ENCODE results near the gene NCR3LG1. TPM values are rescaled to one million over a fixed set of nuclear protein-coding genes. Genes with fewer than 3 reads are reported as not detected.

NCR3LG1 gene
- total RNA-seq, 1 donor from 2014 or later = 0.51 TPM

- Mint-ChIP-seq H3K36me3 (ENCODE audit: unreplicated experiment) (peaks cover 3% of the 10 kb centered on the region), H3K9me3 (ENCODE audit: unreplicated experiment) (peaks cover 4% of the 10 kb centered on the region), H3K27ac (ENCODE audit: unreplicated experiment) (no peak overlapping the region), H3K4me1 (ENCODE audit: low read depth, unreplicated experiment) (peaks cover 7% of the 10 kb centered on the region), H3K27me3 (ENCODE audit: unreplicated experiment) (peaks cover 13% of the 10 kb centered on the region), H3K4me3 (ENCODE audit: unreplicated experiment) (no peak overlapping the region)
- TF ChIP-seq CTCF (IDR thresholded peaks at IDR 0.05; ENCODE audit: partially characterized antibody, unreplicated experiment) = no peak
- DNase-seq = no peak
Observed at GRCh38 chr11:17347676-17348075, 3.9 kb upstream of the NCR3LG1 start.

GRCh38 chr11:17350455-17351171 lies 987 bp upstream of the NCR3LG1 start:
- peaks cover 11% of the 10 kb centered on the region for H3K4me1 Mint-ChIP-seq (ENCODE audit: low read depth, unreplicated experiment)
- H3K9me3 Mint-ChIP-seq (ENCODE audit: unreplicated experiment) = peaks cover 8% of the 10 kb centered on the region
- H3K27me3 Mint-ChIP-seq (ENCODE audit: unreplicated experiment) = peaks cover 21% of the 10 kb centered on the region
- H3K27ac Mint-ChIP-seq (ENCODE audit: unreplicated experiment) = no peak overlapping the region
- H3K4me3 Mint-ChIP-seq (ENCODE audit: unreplicated experiment) = peak overlapping the region; percentile 90
- TF ChIP-seq CTCF (IDR thresholded peaks at IDR 0.05; ENCODE audit: partially characterized antibody, unreplicated experiment) = no peak
- DNase-seq = no peak
- H3K36me3 Mint-ChIP-seq (ENCODE audit: unreplicated experiment) = no peaks in the 10 kb centered on the region

- Mint-ChIP-seq H3K9me3 (ENCODE audit: unreplicated experiment) (peaks cover 8% of the 10 kb centered on the region), H3K27me3 (ENCODE audit: unreplicated experiment) (peaks cover 21% of the 10 kb centered on the region), H3K4me1 (ENCODE audit: low read depth, unreplicated experiment) (peaks cover 11% of the 10 kb centered on the region)
Observed at GRCh38 chr11:17351172-17351509, 459 bp upstream of the NCR3LG1 start.

GRCh38 chr11:17352950-17353820 lies 1.6 kb downstream of the NCR3LG1 start:
- Mint-ChIP-seq H3K36me3 (ENCODE audit: unreplicated experiment) (no peaks in the 10 kb centered on the region), H3K27me3 (ENCODE audit: unreplicated experiment) (peaks cover 21% of the 10 kb centered on the region), H3K4me3 (ENCODE audit: unreplicated experiment) (peak overlapping the region; percentile 90), H3K9me3 (ENCODE audit: unreplicated experiment) (peaks cover 8% of the 10 kb centered on the region), H3K4me1 (ENCODE audit: low read depth, unreplicated experiment) (peaks cover 11% of the 10 kb centered on the region), H3K27ac (ENCODE audit: unreplicated experiment) (peak overlapping the region; percentile 50)
- no peak for TF ChIP-seq CTCF (IDR thresholded peaks at IDR 0.05; ENCODE audit: partially characterized antibody, unreplicated experiment)
- DNase-seq = peak; percentile 80

More at GRCh38 chr11:17351172-17351509, 459 bp upstream of the NCR3LG1 start:
- Mint-ChIP-seq H3K27ac (ENCODE audit: unreplicated experiment) (no peak overlapping the region), H3K4me3 (ENCODE audit: unreplicated experiment) (peak overlapping the region; percentile 90), H3K36me3 (ENCODE audit: unreplicated experiment) (no peaks in the 10 kb centered on the region)
- peak; percentile 47 for TF ChIP-seq CTCF (IDR thresholded peaks at IDR 0.05; ENCODE audit: partially characterized antibody, unreplicated experiment)
- no peak for DNase-seq

Data from glutamatergic neuron (in vitro differentiated cells).